Parathyroid adenoma (tissue), 2 donors: Measurements from ENCODE around the gene OGDH.

Experiments used
- H2AFZ ChIP-seq: fragments of 300-600 bp; sonication (generic); one replicate; pipeline ENCODE4 v1.7.0; 2017; ENCODE audit warnings: antibody characterized with exemption, mild to moderate bottlenecking
- H3K27ac ChIP-seq: fragments of 300-600 bp; sonication (generic); one replicate; pipeline ENCODE4 v1.7.0; 2017
- H3K27me3 ChIP-seq: fragments of 300-600 bp; sonication (generic); one replicate; pipeline ENCODE4 v1.7.0; 2017; ENCODE audit warnings: low read length; ENCODE audit not compliant: control insufficient read depth, insufficient read depth
- H3K36me3 ChIP-seq: fragments of 300-600 bp; sonication (generic); one replicate; pipeline ENCODE4 v1.7.0; 2017; ENCODE audit warnings: low read length; ENCODE audit not compliant: control insufficient read depth, insufficient read depth
- H3K4me1 ChIP-seq: fragments of 300-600 bp; sonication (generic); one replicate; pipeline ENCODE4 v1.7.0; 2017; ENCODE audit warnings: control low read depth
- H3K4me2 ChIP-seq: fragments of 300-600 bp; sonication (generic); one replicate; pipeline ENCODE4 v1.7.0; 2017; ENCODE audit warnings: low read length
- H3K4me3 ChIP-seq: fragments of 300-600 bp; sonication (generic); one replicate; pipeline ENCODE4 v1.7.0; 2017; ENCODE audit warnings: low read depth, low read length
- H3K79me2 ChIP-seq: fragments of 300-600 bp; sonication (generic); one replicate; pipeline ENCODE4 v1.7.0; 2017; ENCODE audit warnings: control low read depth
- H3K9ac ChIP-seq: fragments of 300-600 bp; sonication (generic); one replicate; pipeline ENCODE4 v1.7.0; 2017; ENCODE audit warnings: mild to moderate bottlenecking
- H3K9me3 ChIP-seq: fragments of 300-600 bp; sonication (generic); one replicate; pipeline ENCODE4 v1.7.0; 2017; ENCODE audit warnings: low read length; ENCODE audit not compliant: control insufficient read depth
- CTCF ChIP-seq: fragments of 300-600 bp; sonication (generic); IDR thresholded peaks from one replicate; pipeline ENCODE4 v1.7.0; 2017; ENCODE audit warnings: antibody characterized with exemption, mild to moderate bottlenecking
- donor health status: primary hyperparathyroidism.

Gene OGDH

GRCh38 chr7:44626620-44627019 lies 20.2 kb downstream of the OGDH start:
- Histone ChIP-seq H3K27me3 (no peaks in the 10 kb centered on the region), H3K4me1 (peaks cover 11% of the 10 kb centered on the region), H3K27ac (peak overlapping the region; percentile 38), H3K4me3 (no peak overlapping the region), H3K9ac (no peak overlapping the region), H3K4me2 (no peak overlapping the region), H3K36me3 (no peaks in the 10 kb centered on the region), H2AFZ (no peak overlapping the region), H3K79me2 (peaks cover 66% of the 10 kb centered on the region), H3K9me3 (no peaks in the 10 kb centered on the region)
- no peak for TF ChIP-seq CTCF

- Histone ChIP-seq H3K4me3 (no peak overlapping the region), H2AFZ (no peak overlapping the region), H3K36me3 (no peaks in the 10 kb centered on the region), H3K4me2 (no peak overlapping the region), H3K79me2 (peaks cover 46% of the 10 kb centered on the region), H3K4me1 (peaks cover 26% of the 10 kb centered on the region), H3K9ac (no peak overlapping the region), H3K9me3 (no peaks in the 10 kb centered on the region), H3K27me3 (no peaks in the 10 kb centered on the region), H3K27ac (no peak overlapping the region)
- TF ChIP-seq CTCF = no peak
These were observed 23.5 kb downstream of the OGDH start for GRCh38 chr7:44629829-44630522.

GRCh38 chr7:44630792-44631457 lies 24.5 kb downstream of the OGDH start:
- no peak overlapping the region for H2AFZ ChIP-seq
- H3K4me3 ChIP-seq = no peak overlapping the region
- H3K27me3 ChIP-seq = no peaks in the 10 kb centered on the region
- TF ChIP-seq CTCF = no peak
- H3K4me1 ChIP-seq = peaks cover 22% of the 10 kb centered on the region
- H3K4me2 ChIP-seq = no peak overlapping the region
- no peak overlapping the region for H3K9ac ChIP-seq
- H3K27ac ChIP-seq = no peak overlapping the region
- H3K79me2 ChIP-seq = peaks cover 39% of the 10 kb centered on the region
- no peaks in the 10 kb centered on the region for H3K36me3 ChIP-seq
- no peaks in the 10 kb centered on the region for H3K9me3 ChIP-seq

- Histone ChIP-seq H3K27me3 (no peaks in the 10 kb centered on the region), H2AFZ (no peak overlapping the region), H3K9me3 (no peaks in the 10 kb centered on the region), H3K9ac (no peak overlapping the region), H3K79me2 (peaks cover 37% of the 10 kb centered on the region), H3K36me3 (no peaks in the 10 kb centered on the region), H3K4me1 (peaks cover 28% of the 10 kb centered on the region), H3K4me3 (no peak overlapping the region), H3K4me2 (no peak overlapping the region), H3K27ac (no peak overlapping the region)
- no peak for TF ChIP-seq CTCF
These were observed 25.2 kb downstream of the OGDH start for GRCh38 chr7:44631458-44632115.
